ENCODE data around the gene XG. TPM values are rescaled to one million over a fixed set of nuclear protein-coding genes. Genes with fewer than 3 reads are reported as not detected.

The XG gene
- total and polyA plus RNA-seq, 8 donors, result 0.17 to 1.6 (median 0.41) TPM

GRCh38 chrX:2863646-2864045, 111.8 kb downstream of the XG start:
- H3K27ac ChIP-seq, result no peak overlapping the region
- H3K9me3 ChIP-seq, result no peaks in the 10 kb centered on the region
- H3K4me3 ChIP-seq, result no peak overlapping the region
- H3K4me1 ChIP-seq, result no peaks in the 10 kb centered on the region
- DNase-seq (no peak), ATAC-seq (peak; percentile 58)
- TF ChIP-seq, protein P1, sequence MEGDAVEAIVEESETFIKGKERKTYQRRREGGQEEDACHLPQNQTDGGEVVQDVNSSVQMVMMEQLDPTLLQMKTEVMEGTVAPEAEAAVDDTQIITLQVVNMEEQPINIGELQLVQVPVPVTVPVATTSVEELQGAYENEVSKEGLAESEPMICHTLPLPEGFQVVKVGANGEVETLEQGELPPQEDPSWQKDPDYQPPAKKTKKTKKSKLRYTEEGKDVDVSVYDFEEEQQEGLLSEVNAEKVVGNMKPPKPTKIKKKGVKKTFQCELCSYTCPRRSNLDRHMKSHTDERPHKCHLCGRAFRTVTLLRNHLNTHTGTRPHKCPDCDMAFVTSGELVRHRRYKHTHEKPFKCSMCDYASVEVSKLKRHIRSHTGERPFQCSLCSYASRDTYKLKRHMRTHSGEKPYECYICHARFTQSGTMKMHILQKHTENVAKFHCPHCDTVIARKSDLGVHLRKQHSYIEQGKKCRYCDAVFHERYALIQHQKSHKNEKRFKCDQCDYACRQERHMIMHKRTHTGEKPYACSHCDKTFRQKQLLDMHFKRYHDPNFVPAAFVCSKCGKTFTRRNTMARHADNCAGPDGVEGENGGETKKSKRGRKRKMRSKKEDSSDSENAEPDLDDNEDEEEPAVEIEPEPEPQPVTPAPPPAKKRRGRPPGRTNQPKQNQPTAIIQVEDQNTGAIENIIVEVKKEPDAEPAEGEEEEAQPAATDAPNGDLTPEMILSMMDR (IDR thresholded peaks at IDR 0.05), result no peak
- no peaks in the 10 kb centered on the region for H3K27me3 ChIP-seq
- H3K36me3 ChIP-seq, result no peaks in the 10 kb centered on the region
- intact Hi-C loops (cut with DNase I), result no loop called here

Other genes starting within 250 kb of the XG start
- 100 to 1,000 TPM; 211 to 288 TPM for gene CD99, start 60.7 kb upstream of the XG start, total RNA-seq
- 100 to 1,000 TPM; 176 to 313 (median 235) TPM for gene CD99, start 60.7 kb upstream of the XG start, polyA plus RNA-seq (ENCODE audit: insufficient read length in 6 of 6)
- 1 to 10 TPM; 1.5 to 6.2 TPM for gene GYG2, start 76.9 kb downstream of the XG start, total RNA-seq
- 10 to 100 TPM; 11.6 to 15.3 (median 14.0) TPM for gene GYG2, start 76.9 kb downstream of the XG start, polyA plus RNA-seq (ENCODE audit: insufficient read length in 6 of 6)
- gene ARSD, start 177.3 kb downstream of the XG start, total RNA-seq, result 10 to 100 TPM; 22.7 to 58.9 TPM
- gene ARSD, start 177.3 kb downstream of the XG start, polyA plus RNA-seq (ENCODE audit: insufficient read length in 6 of 6), result 10 to 100 TPM; 46.0 to 65.2 (median 52.6) TPM